HG03558 (cell line): ENCODE data around the gene FIGNL2.

Source experiments
- ATAC-seq: cut with Tn5 transposase; IDR thresholded peaks from one replicate; pipeline ENCODE4 v1.9.1; 2021; ENCODE audit warnings: moderate number of reproducible peaks; ENCODE audit not compliant: unreplicated experiment; ENCODE audit errors: extremely low read depth

FIGNL2 gene

DNA sequence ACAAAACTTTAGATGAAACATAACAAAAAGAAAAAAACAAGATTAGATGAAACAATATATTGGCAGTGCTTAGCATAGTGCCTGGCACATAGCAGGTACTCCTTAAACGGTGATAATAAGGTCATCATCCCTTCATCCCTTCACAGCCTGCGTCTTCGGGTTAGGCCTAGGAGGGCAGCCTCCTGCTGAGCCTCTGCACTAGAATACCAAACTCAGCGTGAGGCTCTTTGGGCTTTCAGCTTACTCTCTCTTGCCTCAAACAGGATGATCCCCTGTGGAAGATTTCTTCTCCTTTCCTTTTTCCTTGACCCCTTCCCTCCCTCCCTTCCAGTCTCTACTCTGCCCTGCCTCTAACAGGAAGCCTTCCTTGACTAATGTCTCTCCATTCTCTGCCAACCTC, 14.4 kb upstream of the FIGNL2 start:
- no peak for ATAC-seq

DNA sequence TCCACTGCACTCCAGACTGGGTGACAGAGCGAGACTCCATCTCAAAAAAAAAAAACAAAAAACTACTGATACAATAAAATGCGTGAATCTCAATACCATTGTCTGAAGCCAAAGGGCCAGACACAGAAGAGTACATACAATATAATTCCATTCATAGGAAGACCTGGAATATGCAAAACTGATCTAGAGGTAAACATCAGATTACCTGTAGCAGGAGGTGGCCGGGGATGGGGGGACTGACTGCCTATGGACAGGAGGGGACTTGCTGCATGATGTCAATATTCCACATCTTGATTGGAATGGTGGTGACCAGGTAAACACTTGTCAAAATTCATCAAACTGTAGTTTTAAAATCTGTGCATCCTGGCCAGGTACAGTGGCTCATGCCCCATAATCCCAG, 12.5 kb upstream of the FIGNL2 start:
- ATAC-seq = no peak

DNA sequence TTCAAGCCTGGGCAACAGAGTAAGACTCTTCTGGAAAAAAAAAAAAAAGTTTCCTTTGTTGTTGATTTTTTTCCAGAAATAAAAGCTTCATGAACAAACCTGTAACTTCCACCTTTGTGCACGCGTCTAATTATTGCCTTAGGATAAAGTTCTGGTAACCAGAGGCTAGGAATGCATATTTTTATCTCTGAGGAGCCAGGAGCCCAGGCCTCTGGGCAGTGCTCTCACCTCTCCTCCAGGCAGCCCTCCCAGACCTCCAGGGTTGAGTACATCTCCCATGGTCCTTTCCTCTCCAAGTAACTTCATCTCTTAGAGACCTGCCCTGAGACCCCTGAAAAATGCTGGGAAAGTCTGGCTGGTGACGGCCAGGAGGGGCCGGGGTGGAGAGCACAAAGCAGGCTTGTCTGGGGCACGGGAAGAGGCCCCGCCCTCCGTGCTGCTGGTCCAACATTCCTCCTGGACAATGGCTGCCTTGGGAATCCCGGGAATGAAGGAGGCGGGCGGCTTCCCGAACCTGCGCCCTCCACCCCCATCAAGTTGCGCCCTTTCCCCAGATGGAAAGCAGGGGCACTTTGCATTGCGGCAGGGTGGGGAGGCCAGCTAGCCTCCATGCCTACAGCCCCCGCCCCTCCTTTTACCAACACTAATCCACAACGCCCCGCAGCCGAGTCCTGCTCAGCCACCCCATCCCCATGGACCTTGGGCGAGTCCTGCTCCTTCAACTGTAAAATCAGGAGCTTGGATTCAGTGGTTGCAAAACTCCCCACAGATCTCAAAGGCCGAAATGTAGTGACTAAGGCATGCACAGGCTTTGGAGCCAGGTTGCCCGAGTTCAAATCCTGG, 7.3 kb upstream of the FIGNL2 start:
- ATAC-seq = no peak

DNA sequence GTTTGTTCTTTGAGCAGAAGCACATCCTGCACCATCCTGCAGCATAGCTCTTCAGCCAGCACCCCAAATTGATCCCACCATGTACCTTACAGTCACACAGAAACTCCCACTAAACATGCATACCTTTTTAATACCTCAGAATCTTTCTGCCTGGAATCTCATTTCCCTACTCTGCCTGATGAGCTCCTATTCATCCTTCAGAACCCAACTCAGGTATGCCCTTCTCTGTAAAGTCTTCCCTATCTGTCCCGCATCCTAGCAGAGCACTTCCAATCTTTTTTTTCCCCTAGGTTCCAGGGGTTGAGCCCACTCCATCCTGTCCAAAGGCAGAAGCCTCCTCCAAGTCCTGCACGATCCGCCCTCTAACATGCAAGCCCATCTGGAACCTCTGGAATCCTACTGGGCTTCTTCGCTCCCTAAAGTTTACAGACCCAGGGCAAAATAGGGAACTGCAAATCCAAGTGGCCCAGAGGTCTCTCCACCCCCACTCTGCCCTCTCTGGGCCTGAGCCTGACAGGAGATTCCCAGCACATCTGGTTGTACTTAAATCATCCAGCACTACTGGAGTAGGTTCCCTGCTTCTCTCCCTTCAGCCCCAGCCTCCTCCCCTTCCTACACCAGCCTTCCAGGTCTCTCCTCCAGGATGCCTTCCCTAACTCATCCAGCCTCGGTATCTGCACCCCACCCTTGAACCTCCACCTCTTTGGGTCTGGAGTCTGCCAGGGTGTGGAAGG, 4.1 kb upstream of the FIGNL2 start:
- no peak for ATAC-seq

DNA sequence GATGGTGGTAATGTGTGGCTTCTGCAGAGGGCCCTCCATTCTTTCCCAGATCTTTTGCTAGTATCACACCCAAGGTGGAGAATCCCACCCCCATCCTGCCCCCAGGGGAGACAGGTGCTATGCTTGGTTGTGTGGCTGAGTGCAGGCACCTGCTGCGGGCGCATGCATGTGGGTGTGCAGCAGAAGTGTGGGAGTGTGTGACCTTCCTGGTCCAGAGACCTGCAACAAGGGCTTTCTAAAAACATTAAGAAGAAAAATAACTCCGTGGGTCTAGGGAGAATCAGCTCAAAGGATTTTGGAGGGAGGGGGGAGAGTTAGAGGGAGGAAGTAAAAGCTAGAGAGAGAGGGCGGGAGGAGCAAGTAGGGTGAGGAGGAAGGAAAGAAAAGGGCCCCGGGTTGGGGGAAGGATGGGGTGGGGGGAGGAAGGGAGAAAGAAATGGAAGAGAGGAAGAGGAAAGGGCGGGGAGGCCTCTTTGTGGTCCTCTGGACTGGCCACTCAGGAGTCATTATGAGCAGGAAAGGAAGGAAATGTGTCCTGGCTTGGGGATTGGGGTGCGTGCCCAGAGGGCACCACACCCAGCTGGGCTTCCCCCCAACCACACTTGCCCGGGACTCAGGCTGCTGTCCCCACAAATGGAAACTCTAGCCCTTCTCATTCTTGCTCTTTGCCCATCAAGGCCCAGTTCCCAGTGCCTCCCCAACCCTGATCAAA, 3.1 kb upstream of the FIGNL2 start:
- no peak for ATAC-seq

DNA sequence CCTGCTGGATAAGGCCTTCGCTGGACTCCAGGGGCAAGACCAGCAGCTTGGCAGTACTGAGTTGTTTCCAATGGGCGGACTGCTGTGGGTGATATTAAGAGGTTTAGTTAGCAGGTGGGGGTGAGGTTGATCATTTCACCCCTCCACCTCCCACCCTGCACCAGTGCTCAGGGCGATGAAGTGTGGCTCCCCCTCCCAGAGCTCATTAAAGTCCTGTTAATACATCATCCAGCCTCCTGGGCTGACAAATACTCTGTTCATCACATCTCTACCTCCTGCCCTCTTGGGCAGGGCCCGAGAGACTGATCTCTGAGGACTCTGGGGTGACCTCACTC, 2.4 kb upstream of the FIGNL2 start:
- no peak for ATAC-seq

DNA sequence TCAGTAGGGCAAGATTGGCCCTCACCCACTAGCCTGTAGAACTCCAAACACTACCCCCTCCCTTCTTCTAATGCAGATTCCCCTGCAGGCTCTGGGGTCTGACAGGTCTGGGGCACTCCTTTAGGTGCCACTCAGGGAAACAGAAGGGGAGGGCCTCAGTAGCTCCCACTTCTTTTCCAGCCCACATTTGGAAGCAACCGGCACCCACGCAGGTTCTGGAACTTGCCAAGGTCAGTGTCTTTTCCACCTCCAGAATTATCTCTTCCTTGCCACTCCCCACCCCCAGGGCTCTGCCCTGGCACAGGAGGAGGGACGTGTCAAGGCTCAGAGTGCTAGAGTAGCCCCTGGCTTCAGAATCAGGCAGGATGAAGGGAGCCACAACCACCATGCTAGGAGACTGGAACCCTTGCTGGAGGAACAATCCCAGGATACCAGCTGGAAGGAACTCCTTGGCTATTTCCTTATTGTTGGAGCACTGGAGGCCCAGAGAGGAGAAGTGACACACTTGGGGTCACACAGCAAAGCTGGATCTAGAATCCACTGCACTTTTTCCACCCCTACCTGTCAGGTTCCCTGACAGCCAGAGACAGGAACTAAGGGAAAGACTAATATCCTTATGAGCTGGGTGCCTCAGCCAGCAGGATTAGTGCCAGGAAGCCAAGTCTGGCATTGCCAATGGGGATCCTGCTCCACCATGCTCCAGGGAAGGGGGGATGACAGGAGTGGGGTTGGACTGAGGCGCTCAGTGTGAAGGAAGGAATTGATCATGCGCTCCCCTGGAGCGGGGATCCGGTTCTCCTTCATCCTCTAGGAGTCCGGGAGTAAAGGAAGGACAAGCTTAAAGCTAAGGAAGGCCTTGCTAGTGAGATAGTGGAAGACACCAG, 1.8 kb upstream of the FIGNL2 start:
- no peak for ATAC-seq

DNA sequence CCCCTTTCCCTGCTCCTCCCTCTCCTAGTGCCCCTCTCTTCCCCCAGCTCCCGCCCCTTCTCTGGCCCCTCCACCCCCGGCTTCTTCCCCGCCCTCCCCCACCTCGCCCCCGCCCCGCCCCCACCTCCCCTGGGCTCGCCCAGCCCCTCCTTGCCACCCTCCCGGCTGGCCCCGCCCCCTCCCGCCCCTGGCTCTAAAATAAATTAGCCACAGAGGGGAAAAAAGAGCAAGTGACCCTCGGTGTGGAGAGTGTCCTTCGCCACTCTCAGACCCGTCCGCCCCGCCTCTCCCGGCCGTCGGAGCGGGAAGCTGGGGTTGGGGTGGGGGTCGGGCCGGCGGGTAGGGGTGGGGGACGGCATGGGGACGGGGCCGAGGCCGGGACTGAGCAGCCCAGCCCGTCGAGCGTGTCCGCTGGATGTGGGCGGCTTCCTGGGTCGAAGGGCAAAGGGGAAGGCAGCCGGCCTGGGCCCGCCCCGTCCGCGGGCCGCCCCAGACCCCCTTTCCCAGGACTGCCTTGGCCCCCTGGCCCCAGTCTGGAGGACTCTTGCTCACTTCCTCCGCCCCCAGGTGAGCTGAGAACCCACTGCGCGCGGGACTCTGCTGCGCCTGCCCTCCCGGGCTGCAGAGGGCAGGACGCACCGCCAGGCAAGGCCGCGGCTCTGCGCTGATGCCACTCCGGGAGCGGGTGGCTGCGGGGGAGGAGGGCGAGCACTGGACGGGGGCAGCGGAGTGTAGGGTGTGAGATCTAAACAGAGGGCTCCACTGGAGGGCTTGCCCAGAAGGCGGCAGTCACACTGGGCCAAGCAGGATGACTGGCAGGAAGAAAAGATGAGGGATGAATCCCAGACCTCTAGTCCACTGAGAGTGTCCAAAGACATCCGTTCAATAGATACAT, 570 bp upstream of the FIGNL2 start:
- ATAC-seq = no peak

DNA sequence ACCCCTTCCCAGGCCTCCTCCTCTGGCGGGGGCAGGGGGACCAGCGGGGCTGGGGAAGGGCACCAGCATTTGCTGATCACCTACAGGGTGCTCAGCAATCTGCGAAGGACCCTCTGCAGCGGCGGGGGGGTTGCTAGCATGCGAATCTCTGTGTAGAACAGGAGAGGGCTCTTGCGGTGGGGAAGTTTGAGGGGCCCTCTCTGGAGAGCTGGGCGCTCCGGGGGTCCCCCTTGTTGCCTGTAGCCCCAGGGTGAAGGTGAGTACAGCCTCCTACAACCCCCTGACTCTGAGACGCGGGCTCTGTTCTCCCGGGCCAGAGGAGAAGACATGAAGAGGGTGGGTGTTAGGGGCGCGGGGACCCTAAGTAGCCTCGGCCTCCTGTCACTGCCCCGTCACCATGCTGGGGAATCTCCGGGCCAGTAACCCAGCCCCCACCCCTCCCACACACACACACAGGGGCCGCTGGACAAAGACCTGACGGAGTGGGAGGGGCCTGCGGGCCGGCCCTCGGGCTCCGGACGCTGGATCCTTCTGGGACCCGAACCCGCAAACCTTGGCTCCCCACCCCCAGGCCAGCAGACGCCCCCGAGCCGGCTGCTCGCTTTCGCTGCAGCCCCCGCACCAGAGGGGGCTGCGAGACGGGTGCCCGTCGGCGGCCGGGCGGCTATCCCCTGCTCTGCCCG, 734 bp downstream of the FIGNL2 start:
- ATAC-seq = no peak

DNA sequence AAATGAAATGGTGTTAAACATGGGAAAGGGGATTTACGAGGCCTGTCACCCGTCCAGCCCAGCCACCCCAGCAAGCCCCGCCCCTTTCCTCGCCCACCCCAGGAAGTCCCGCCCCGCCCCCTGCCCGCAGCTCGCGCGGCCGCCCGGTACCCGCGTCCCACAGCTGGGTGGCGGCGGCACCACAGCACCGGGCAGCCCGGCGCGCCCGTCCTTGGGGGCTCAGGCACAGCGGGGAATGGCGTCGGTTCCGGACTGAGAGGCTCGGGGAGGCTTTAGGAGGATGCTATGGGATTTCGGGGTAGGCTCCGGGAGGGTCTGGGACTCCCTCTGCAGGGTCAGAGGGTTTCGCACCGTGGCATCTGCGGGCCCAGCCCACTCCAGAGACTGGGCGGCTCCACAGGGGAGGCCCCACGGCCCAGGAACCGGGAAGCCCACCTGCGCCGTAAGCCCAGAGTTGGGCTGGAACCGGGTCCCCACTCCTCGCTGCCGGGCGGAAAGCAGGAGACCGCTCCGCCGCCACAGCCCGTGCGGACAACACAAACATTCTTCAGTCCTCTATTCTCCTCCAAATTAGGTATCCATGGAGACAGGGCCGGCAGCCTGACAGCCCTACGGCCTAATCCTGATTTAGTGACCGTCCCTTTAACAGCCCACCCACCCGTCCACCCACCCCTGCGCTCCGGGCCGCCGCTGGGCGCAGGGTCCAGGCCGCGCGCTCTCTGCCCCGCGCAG, 1.4 kb downstream of the FIGNL2 start:
- ATAC-seq = no peak

DNA sequence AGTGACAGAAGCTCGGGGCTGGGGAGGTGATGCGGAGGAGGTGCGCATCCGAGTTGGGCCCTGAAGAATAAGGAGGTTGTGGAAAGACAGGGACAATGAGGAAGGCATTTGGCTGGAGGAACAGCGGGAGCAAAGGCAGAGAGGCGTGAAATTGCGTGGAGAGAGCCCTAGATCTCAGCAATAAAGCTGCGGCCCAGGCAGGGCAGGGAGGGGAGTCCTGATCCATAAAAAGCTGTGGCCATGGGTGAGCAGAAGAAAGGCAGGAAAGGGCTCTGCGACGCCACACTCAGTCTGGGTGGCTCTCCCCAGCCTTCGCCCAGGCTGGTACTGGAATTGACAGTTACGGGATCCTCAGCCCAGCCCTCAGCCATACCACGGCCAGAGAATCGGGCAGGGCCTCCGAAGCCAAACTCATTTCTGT, 2.2 kb downstream of the FIGNL2 start:
- no peak for ATAC-seq

DNA sequence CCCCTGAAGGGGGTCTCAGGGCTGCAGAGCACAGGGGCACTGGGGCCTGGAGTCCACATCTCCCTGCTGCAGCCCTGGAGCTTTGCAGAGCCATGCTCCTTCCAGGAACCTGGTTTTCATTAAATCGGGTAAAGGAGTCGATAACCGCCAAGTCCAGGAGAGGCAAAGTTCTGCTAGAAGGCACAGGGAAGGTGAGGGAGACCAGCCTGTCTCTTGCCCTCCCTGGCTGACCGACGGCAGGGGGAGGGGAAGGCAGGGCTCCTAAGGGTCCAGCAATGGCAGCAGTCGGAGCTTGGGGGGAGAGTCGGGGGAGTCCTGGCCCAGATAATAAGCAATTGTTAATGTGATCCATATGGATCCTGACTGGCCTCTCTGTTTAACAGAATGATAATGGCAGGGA, 3.0 kb downstream of the FIGNL2 start:
- ATAC-seq = no peak

DNA sequence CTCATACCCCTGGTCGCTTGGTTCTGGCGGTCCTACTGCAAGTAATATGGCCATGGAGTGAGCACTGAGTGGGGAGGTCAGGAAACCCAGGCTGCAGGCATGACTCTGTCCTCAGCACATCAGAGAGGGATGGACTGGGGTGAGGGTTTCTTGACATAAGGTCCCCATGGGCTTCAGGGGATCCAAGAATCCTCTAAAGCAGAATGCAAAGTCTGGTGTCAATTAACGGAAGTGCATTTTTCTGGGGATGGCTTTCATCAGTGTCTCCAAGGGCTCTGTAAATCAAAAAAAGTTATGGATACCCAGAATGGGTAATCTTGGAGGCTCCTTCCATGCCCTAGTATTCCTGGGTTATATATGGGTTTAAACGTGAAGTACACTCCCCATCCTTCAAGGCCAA, 3.7 kb downstream of the FIGNL2 start:
- no peak for ATAC-seq

DNA sequence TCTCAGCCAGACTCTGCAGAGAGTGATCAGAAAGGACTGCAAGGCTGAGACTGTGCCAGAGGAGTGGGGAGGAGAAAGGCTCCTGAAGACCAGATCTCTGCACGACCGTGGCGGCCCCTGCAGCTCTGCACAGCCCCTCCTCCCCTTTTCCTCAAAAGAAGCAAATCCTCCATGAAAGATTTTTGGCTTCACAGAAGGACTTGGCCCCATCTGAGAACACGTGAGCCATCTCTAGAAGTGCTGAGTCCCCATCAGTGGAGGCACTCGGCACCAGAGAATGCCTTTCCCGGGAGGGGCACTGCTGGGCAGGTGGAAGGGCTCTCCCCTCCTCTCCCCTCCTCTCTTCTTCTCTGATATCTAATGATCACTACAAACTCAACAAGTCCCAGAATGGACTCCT, 6.8 kb downstream of the FIGNL2 start:
- ATAC-seq = no peak

DNA sequence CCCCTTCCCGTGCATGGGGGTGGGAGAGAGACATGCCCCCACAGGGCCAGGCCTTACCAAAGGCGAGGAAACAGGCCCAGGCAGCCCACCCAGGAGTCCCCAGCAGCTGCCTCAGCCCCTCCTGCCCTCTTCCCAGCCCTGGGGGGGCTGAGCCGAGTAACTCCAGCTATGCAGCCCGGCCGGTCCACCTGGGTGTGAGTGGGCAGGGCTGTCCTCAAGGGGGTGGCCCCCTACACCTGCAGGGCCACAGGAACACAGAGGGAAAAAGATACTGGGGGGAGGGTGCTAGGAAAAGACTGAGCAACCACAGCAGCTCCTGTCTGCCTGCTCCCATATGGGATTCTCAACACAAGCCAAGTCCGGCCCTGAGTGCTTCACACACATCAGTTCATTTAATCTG, 7.6 kb downstream of the FIGNL2 start:
- no peak for ATAC-seq

DNA sequence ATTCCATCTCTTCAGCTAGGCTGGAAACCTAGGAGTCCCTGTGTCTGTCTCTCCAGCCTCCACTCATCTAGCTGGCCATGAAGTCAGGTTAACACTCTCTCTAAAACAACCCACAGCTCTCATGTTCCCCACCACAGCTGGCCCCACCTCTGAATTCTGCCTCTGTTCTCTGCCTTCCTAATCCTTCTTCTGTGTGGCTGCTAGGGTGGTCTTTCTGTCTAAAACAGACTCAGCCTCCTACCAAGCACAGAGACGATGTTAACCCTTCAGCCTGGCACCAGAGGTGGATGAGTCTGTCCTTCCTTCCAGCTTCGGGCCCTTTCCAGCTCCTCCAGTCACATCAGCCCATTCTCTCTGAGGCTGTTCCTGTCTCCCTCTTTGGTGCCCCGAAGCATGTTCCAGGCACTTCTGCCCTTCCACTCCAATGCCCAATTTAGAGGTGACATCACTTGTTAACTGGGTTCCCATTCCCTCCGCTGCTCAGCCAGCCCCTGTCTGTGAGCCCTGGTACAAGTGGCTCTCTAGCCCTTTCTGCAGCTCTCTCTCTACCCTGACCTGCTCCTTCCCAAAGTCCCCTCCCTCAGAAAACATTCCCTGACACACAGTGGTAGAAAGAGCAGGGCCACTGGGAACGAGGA, 9.1 kb downstream of the FIGNL2 start:
- no peak for ATAC-seq

DNA sequence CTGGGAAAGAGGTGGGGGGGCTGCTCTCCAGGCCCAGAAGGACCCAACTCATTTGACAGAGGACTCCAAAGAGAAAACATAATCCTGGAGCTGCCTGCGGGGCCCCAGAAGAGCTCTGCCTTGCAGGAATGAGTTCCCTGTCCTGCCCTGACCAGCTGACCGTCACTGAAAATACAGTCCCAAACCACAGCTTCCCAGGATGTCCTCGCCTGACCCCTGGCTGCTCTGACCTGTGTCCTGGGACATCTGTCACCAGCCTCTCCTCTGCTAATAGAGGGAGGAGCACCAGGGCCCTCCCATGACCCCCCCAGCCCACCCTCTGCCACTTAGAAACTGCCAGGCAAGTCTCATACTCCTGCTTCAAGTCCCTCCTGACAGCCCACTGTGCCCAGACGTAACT, 9.8 kb downstream of the FIGNL2 start:
- no peak for ATAC-seq

DNA sequence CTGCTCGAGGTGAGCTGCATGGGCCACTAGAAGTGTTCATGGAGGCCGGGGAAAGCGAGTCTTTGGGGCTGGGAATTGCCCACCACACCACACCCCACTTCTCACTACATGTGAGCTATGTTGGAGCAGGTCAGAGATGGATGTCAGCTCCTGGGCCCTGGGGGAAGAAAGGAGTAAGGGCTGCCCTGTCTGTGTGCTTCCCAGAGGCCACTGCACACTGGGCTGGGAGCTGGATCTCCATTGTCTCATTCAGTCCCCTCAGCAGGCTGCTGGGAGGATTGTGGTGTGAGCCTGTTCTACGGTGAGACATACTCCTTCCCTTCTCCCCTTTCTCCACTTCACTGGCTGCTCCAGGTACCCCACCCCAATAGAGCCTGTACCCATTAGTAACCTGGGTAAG, 10.5 kb downstream of the FIGNL2 start:
- ATAC-seq = no peak
